Measurements from ENCODE around the gene SEC11A. TPM values are rescaled to one million over a fixed set of nuclear protein-coding genes. Genes with fewer than 3 reads are reported as not detected.
"Not testable (repeated sequence)": the region's sequence is repeated elsewhere in the genome, so short reads cannot be mapped to it uniquely, and the experiment has no call there.

The SEC11A gene
- total RNA-seq, 4 donors from 2014 or later = 54.1 to 103 (median 72.8) TPM

DNA sequence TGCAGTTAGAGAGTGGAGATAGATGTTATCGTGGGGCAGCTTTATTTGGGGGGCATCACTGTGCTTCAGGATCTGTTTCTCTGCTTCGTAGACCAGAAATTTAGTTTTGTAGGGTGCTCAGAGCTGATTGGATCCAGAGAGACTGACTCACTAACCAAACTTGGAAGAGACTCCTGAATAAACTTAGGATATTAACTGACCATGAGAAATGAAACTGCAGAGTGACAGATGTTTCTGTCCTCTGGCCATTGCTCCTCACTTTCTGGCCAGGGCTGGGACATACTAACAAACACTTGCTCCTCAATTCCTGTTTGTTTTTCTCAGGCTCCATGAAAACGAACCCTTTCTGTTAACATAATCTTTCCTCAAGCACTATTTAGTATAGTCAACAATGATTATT, 36.8 kb upstream of the SEC11A start:
- no peak for TF ChIP-seq CTCF (IDR thresholded peaks at IDR 0.05)
- TF ChIP-seq POLR2A (IDR thresholded peaks at IDR 0.05) = no peak
- intact Hi-C loops (cut with DNase I) = no loop called here
- Histone ChIP-seq H3K27me3 (no peaks in the 10 kb centered on the region), H3K4me1 (peaks cover 17 to 68% (median 17%) of the 10 kb centered on the region in 3 donors), H3K36me3 (no peaks in the 10 kb centered on the region), H3K27ac (peak overlapping the region in 1 of 4 donors; percentile 17), H3K9me3 (no peaks in the 10 kb centered on the region), H3K4me3 (no peak overlapping the region)
- 36 to 65% methylated on average over 3 of the region's 3 CpGs for WGBS, 2 donors
- no peak for DNase-seq

DNA sequence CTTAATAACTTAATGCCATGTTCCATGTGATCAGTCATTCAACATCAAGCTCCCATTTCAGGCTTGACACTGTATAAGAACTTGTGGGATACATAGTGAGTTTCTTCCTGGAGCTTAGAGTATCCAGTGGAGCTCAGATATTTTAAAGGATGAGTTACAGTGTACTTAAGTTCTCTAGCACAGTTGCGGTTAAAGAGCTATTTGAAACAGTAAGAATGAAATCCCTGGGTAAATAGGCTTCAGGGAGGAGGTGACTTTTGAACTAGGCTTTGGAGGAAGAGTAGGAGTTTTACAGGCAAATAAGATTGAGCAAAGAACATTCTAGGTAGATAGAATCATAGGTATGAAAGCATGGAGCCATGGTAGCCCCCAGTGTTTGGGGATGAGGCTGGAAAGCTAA, 36.3 kb upstream of the SEC11A start:
- H3K9me3 ChIP-seq = no peaks in the 10 kb centered on the region
- H3K4me3 ChIP-seq = no peak overlapping the region
- TF ChIP-seq POLR2A (IDR thresholded peaks at IDR 0.05) (no peak), CTCF (IDR thresholded peaks at IDR 0.05) (no peak)
- no peaks in the 10 kb centered on the region for H3K36me3 ChIP-seq
- DNase-seq = no peak
- H3K4me1 ChIP-seq = peaks cover 18 to 70% (median 20%) of the 10 kb centered on the region in 3 donors
- intact Hi-C loops (cut with DNase I) = no loop called here
- WGBS, 2 donors = 78 to 95% methylated on average over 1 of the region's 1 CpG
- peak overlapping the region in 1 of 4 donors; percentile 17 for H3K27ac ChIP-seq
- H3K27me3 ChIP-seq = no peaks in the 10 kb centered on the region

DNA sequence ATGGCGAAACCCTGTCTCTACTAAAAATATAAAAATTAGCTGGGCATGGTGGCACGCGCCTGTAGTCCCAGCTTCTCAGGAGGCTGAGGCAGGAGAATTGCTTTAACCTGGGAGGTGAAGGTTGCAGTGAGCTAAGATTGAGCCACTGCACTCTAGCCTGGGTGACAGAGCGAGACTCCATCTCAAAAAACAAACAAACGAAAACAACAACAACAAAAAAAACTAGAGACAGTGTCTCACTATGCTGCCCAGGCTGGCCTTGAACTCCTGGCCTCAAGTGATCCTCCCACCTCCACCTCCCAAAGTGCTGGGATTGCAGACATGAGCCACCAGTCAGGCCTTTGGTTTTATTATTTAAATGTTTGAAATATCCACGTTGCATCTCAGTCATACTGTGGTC, 35.8 kb upstream of the SEC11A start:
- H3K36me3 ChIP-seq; H3K27me3 ChIP-seq; intact Hi-C loops (cut with DNase I); DNase-seq; H3K4me3 ChIP-seq; H3K9me3 ChIP-seq; H3K27ac ChIP-seq: not testable (repeated sequence)
- 86 to 91% methylated on average over 6 of the region's 6 CpGs for WGBS, 2 donors
- peaks cover 23 to 75% (median 23%) of the 10 kb centered on the region in 3 donors for H3K4me1 ChIP-seq

DNA sequence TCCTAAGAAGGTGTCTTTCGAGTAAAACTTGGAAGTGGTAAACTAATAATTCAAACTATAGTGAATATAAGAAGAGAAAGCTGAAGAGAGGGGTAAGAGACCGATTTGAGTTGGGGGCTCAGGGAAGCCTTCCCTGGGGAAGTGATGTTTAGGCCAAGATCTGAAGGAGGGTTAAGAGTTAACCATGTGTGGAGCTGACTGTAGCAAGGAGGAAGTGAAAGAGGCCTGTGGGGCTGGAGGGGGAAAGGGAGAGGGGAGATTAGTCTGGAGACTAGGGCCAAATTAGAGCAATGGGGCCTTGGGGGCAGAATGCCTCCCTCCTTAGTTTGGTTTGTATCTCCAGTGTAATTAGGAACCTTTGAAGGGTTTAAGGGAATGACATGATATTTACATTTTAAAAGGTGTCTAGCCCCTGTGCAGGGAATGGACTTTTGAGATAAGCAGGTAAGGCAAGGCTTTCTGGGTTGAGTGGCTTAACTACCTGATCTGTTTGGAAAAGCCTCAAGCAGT, 34.7 kb upstream of the SEC11A start:
- DNase-seq = no peak
- TF ChIP-seq POLR2A (IDR thresholded peaks at IDR 0.05) = no peak
- no peak for TF ChIP-seq CTCF (IDR thresholded peaks at IDR 0.05)
- Histone ChIP-seq H3K4me3 (peak overlapping the region in 2 of 4 donors; percentile 88 to 94), H3K4me1 (peaks cover 23 to 74% (median 27%) of the 10 kb centered on the region in 3 donors), H3K9me3 (no peaks in the 10 kb centered on the region), H3K27me3 (no peaks in the 10 kb centered on the region), H3K27ac (no peak overlapping the region), H3K36me3 (no peaks in the 10 kb centered on the region)
- intact Hi-C loops (cut with DNase I) = no loop called here
- 26 to 36% methylated on average over 2 of the region's 2 CpGs for WGBS, 2 donors

- Histone ChIP-seq H3K4me3 (peak overlapping the region; percentile 67 to 94 (median 83)), H3K4me1 (peaks cover 23 to 77% (median 27%) of the 10 kb centered on the region in 3 donors), H3K9me3 (no peaks in the 10 kb centered on the region), H3K27ac (peak overlapping the region; percentile 98 to 100 (median 100)), H3K36me3 (no peaks in the 10 kb centered on the region), H3K27me3 (no peaks in the 10 kb centered on the region)
- DNase-seq = no peak
- intact Hi-C loops (cut with DNase I) = no loop called here
- no peak for TF ChIP-seq POLR2A (IDR thresholded peaks at IDR 0.05)
- peak in 1 of 6 experiments; percentile 34 for TF ChIP-seq CTCF (IDR thresholded peaks at IDR 0.05)
- WGBS, 2 donors = 10 to 13% methylated on average over 9 to 10 of the region's 15 CpGs
These were observed 33.4 kb upstream of the SEC11A start for GRCh38 chr15:84749111-84749991.
